Sigmoid colon (tissue), 4 donors: ENCODE results near the gene GLIPR1L1.

ENCODE experiments used
- CTCF ChIP-seq, 4 experiments: fragments of 450-650 bp in 3 of 4; fragments of 200-600 bp in 1 of 4; IDR thresholded peaks; one replicate each; pipeline ENCODE4 v1.5.1; 2016 to 2019; ENCODE audit warnings: antibody characterized with exemption in 4 of 4, mild to moderate bottlenecking in 3 of 4, moderate library complexity in 2 of 4
- EP300 ChIP-seq, 4 donors: sonication (generic); formaldehyde crosslinking; IDR thresholded peaks; one replicate each; pipeline ENCODE4 v1.6.1; 2017; ENCODE audit warnings: antibody characterized with exemption in 4 of 4
- POLR2A ChIP-seq, 2 donors: fragments of 450-650 bp; IDR thresholded peaks; one replicate each; pipeline ENCODE4 v1.6.1; 2016; ENCODE audit warnings: antibody characterized with exemption in 2 of 2, mild to moderate bottlenecking in 2 of 2, moderate library complexity in 2 of 2
- POLR2AphosphoS5 ChIP-seq, 4 donors: sonication (generic); formaldehyde crosslinking; IDR thresholded peaks; one replicate each; pipeline ENCODE4 v1.6.1; 2017; ENCODE audit warnings: antibody characterized with exemption in 4 of 4

- no peak for TF ChIP-seq EP300 (IDR thresholded peaks at IDR 0.05)
- TF ChIP-seq CTCF (IDR thresholded peaks at IDR 0.05) = no peak
- no peak for TF ChIP-seq POLR2A (IDR thresholded peaks at IDR 0.05)
- TF ChIP-seq POLR2AphosphoS5 (IDR thresholded peaks at IDR 0.05) = no peak
Observed at GRCh38 chr12:75378354-75378753, 43.9 kb downstream of the GLIPR1L1 start.
